Measurements from ENCODE around the gene MARF1. TPM values are rescaled to one million over a fixed set of nuclear protein-coding genes. Genes with fewer than 3 reads are reported as not detected.

Gene MARF1
- 26.4 and 27.3 TPM in 2 replicates for total RNA-seq

GRCh38 chr16:15643048-15643945 lies at the start of gene MARF1:
Gene MARF1 (minus strand): TSS chr16:15643154. CDS start chr16:15639233, 3,921 bp downstream.

GRCh38 chr16:15650019-15650697 lies 7.2 kb upstream of the MARF1 start, which contains the start of gene NDE1:
Gene NDE1 (plus strand): TSS chr16:15650245. CDS start chr16:15664779, 14,534 bp downstream.

Other genes with a start within 250 kb of the MARF1 start
- 0.97 and 5.1 TPM in 2 replicates for gene MPV17L, start 247.4 kb downstream of the MARF1 start, total RNA-seq
- gene BMERB1, start 208.6 kb downstream of the MARF1 start, total RNA-seq = 68.7 and 69.0 TPM in 2 replicates
- gene NDE1, start 7.1 kb upstream of the MARF1 start, total RNA-seq = 29.7 and 32.9 TPM in 2 replicates
- gene MYH11, start 213.9 kb upstream of the MARF1 start, total RNA-seq = 0.11 and 0.13 TPM in 2 replicates
- gene CEP20, start 245.4 kb upstream of the MARF1 start, total RNA-seq = 54.4 and 54.6 TPM in 2 replicates